Measurements from ENCODE around the gene SCIMP.
A peak's percentile ranks its signal among the peaks of the same experiment; 100 is the strongest.
"Not testable (repeated sequence)": the region's sequence is repeated elsewhere in the genome, so short reads cannot be mapped to it uniquely, and the experiment has no call there.

Gene SCIMP

GRCh38 chr17:5191541-5192417 lies 42.9 kb downstream of the SCIMP start, which contains the start of gene ZNF594:
ZNF594 (minus strand) TSS chr17:5191868; CDS start chr17:5184256, 7,612 bp downstream.
- DNase-seq (ENCODE audit: low read depth in 2 of 2) = peak; percentile 98 to 99

GRCh38 chr17:5184288-5184687 lies 50.4 kb downstream of the SCIMP start:
- no peak for DNase-seq (ENCODE audit: low read depth in 2 of 2)

DNA sequence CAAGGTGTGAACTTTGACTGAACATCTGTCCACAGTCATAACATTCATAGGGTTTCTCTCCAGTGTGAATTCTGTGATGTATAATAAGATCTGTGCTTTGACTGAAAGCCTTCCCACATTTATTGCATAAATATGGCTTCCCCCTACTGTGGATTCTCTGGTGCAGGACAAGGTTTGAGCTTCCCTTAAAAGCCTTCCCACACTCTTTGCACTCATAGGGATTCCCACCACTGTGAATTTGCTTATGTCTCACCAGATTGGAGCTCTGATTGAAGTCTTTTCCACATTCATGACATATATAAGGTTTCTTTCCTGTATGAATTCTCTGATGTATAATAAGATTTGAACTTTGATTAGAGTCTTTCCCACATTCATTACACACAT lies 51.3 kb downstream of the SCIMP start:
- no peak for DNase-seq (ENCODE audit: low read depth in 2 of 2)

DNA sequence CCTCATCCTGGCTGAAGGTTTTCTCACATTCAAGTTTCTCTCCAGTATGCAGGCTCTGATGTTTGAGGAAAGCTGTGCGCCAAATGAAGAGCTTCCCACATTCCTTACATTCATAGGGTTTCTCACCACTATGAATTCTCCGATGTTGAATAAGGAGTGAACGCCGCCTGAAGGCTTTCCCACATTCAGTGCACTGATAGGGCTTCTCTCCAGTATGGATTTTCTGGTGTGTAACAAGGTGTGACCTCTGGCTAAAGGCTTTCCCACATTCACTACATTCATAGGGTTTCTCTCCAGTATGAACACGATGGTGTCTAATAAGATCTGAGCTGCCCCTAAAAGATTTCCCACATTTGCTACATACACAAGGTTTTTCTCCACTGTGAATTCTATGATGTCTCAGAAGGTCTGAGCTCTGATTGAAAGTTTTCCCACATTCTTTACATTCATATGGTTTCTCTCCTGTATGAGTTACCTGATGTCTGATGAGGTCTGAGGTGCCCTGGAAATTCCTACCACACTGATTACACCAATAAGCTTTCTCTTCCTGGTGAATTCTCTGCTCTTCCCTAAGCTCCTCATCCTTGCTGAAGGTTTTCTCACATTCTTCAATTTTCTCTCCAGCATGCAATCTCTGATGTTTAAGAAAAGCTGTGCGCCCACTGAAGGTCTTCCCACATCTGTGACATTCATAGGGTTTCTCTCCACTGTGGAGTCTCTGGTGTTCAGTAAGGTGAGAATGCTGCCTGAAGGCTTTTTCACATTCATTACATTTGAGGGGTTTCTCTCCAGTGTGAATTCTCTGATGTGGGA lies 51.9 kb downstream of the SCIMP start:
- no peak for DNase-seq (ENCODE audit: low read depth in 2 of 2)

GRCh38 chr17:5181509-5182305 lies 53.0 kb downstream of the SCIMP start:
- DNase-seq (ENCODE audit: low read depth in 2 of 2) = no peak

GRCh38 chr17:5179003-5179402 lies 55.7 kb downstream of the SCIMP start:
- no peak for DNase-seq (ENCODE audit: low read depth in 2 of 2)

GRCh38 chr17:5175027-5175426 lies 59.6 kb downstream of the SCIMP start:
- not testable (repeated sequence) for DNase-seq (ENCODE audit: low read depth in 2 of 2)

- DNase-seq (ENCODE audit: low read depth in 2 of 2) = not testable (repeated sequence)
Measured at GRCh38 chr17:5165791-5166564, 68.7 kb downstream of the SCIMP start.

- no peak for DNase-seq (ENCODE audit: low read depth in 2 of 2)
Measured at GRCh38 chr17:5164436-5164835, 70.2 kb downstream of the SCIMP start.

DNA sequence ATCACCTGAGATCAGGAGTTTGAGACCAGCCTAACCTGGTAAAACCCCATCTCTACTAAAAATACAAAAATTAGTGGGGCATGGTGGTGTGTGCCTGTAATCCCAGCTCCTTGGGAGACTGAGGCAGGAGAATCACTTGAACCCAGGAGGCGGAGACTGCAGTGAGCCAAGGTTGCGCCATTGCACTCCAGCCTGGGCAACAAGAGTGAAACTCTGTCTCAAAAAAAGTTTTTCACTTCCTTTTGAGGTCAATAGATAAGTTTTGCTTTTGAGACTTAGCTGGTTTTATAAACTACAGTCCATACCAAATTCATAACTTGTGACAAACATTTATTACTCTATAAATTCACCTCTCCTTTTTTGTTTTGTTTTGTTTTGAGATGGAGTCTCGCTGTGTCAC lies 72.9 kb downstream of the SCIMP start:
- DNase-seq (ENCODE audit: low read depth in 2 of 2) = not testable (repeated sequence)

GRCh38 chr17:5160702-5161101 lies 74.0 kb downstream of the SCIMP start:
- DNase-seq (ENCODE audit: low read depth in 2 of 2) = not testable (repeated sequence)

Data from stimulated activated CD4-positive, alpha-beta T cell treated with anti-CD3 and anti-CD28 coated beads, Interleukin-4, amount 100 ng/mL, for 48 hours (primary cell).